ENCODE measurements around the gene ARMC2. TPM values are rescaled to one million over a fixed set of nuclear protein-coding genes. Genes with fewer than 3 reads are reported as not detected.
A peak's percentile ranks its signal among the peaks of the same experiment; 100 is the strongest.
"Not testable (repeated sequence)": the region's sequence is repeated elsewhere in the genome, so short reads cannot be mapped to it uniquely, and the experiment has no call there.

ARMC2 gene
- total RNA-seq, 1 donor from 2014 or later = 4.7 TPM

- Histone ChIP-seq H3K9me3 (ENCODE audit: control insufficient read depth in 3 of 3, low read length in 3 of 3) (no peaks in the 10 kb centered on the region), H3K27me3 (ENCODE audit: control insufficient read depth in 3 of 3, insufficient read depth in 3 of 3, low read length in 3 of 3) (no peaks in the 10 kb centered on the region), H3K4me1 (ENCODE audit: control insufficient read depth in 3 of 3, insufficient read depth in 3 of 3, low read length in 3 of 3) (peaks cover 10 to 13% (median 10%) of the 10 kb centered on the region in 3 donors), H3K36me3 (ENCODE audit: control insufficient read depth in 3 of 3, insufficient read depth in 3 of 3, low read length in 3 of 3) (no peaks in the 10 kb centered on the region), H3K4me3 (ENCODE audit: low read length in 3 of 3) (no peak overlapping the region), H3K9ac (ENCODE audit: low read depth in 1 of 3, low read length in 3 of 3) (no peak overlapping the region), H3K27ac (ENCODE audit: low read depth, low read length) (no peak overlapping the region)
Measured at GRCh38 chr6:108844135-108844534, 4.1 kb upstream of the ARMC2 start.

DNA sequence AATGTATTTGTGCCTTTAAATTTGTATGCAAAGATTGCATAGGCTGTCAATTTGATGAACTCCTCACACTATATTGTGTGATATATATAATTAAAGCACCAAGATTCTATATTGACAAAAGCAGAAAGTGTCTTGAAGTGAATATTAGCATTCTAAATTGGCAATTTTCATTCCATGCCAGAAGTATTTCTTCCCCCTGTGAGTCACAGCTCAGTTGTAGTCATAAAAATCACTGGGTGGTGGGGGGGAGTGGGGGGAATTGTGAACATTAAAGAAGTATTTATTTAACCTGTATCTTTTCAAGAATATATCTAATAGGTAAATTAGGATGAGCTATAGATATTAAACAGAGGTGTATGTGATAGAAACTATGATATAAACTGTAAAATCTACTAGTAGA lies 3.1 kb upstream of the ARMC2 start:
- Histone ChIP-seq H3K27ac (ENCODE audit: low read depth, low read length) (no peak overlapping the region), H3K27me3 (ENCODE audit: control insufficient read depth in 3 of 3, insufficient read depth in 3 of 3, low read length in 3 of 3) (no peaks in the 10 kb centered on the region), H3K9ac (ENCODE audit: low read depth in 1 of 3, low read length in 3 of 3) (no peak overlapping the region), H3K4me1 (ENCODE audit: control insufficient read depth in 3 of 3, insufficient read depth in 3 of 3, low read length in 3 of 3) (peaks cover 11 to 16% (median 14%) of the 10 kb centered on the region in 3 donors), H3K9me3 (ENCODE audit: control insufficient read depth in 3 of 3, low read length in 3 of 3) (no peaks in the 10 kb centered on the region), H3K4me3 (ENCODE audit: low read length in 3 of 3) (no peak overlapping the region), H3K36me3 (ENCODE audit: control insufficient read depth in 3 of 3, insufficient read depth in 3 of 3, low read length in 3 of 3) (no peaks in the 10 kb centered on the region)

DNA sequence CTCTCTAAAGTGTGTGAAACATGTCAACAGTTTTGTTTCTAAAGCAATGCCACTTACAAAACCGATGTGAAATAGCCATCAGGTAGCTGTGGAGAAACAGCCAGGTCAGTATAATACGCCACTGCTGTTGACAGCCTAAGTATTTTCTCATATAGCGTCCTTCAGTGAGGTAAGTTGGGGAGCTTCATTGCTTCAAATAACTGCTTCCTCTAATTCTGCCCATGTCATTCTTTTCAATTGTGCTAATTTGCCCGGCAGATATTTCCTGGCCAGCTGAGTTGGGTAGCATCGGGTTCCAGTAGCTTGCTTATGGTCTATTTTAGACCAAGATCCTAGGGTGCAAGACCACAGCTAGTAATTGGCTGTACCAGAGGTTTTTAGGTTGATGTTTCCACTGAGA lies 2.1 kb upstream of the ARMC2 start:
- no peaks in the 10 kb centered on the region for H3K27me3 ChIP-seq (ENCODE audit: control insufficient read depth in 3 of 3, insufficient read depth in 3 of 3, low read length in 3 of 3)
- peaks cover 19 to 22% (median 20%) of the 10 kb centered on the region in 3 donors for H3K4me1 ChIP-seq (ENCODE audit: control insufficient read depth in 3 of 3, insufficient read depth in 3 of 3, low read length in 3 of 3)
- H3K9ac ChIP-seq (ENCODE audit: low read depth in 1 of 3, low read length in 3 of 3) = no peak overlapping the region
- no peaks in the 10 kb centered on the region for H3K36me3 ChIP-seq (ENCODE audit: control insufficient read depth in 3 of 3, insufficient read depth in 3 of 3, low read length in 3 of 3)
- H3K4me3 ChIP-seq (ENCODE audit: low read length in 3 of 3) = no peak overlapping the region
- peak overlapping the region; percentile 33 for H3K27ac ChIP-seq (ENCODE audit: low read depth, low read length)
- no peaks in the 10 kb centered on the region for H3K9me3 ChIP-seq (ENCODE audit: control insufficient read depth in 3 of 3, low read length in 3 of 3)

- no peaks in the 10 kb centered on the region for H3K9me3 ChIP-seq (ENCODE audit: control insufficient read depth in 3 of 3, low read length in 3 of 3)
- H3K4me1 ChIP-seq (ENCODE audit: control insufficient read depth in 3 of 3, insufficient read depth in 3 of 3, low read length in 3 of 3) = peaks cover 19 to 22% (median 20%) of the 10 kb centered on the region in 3 donors
- no peak overlapping the region for H3K4me3 ChIP-seq (ENCODE audit: low read length in 3 of 3)
- no peak overlapping the region for H3K9ac ChIP-seq (ENCODE audit: low read depth in 1 of 3, low read length in 3 of 3)
- H3K27me3 ChIP-seq (ENCODE audit: control insufficient read depth in 3 of 3, insufficient read depth in 3 of 3, low read length in 3 of 3) = no peaks in the 10 kb centered on the region
- H3K36me3 ChIP-seq (ENCODE audit: control insufficient read depth in 3 of 3, insufficient read depth in 3 of 3, low read length in 3 of 3) = no peaks in the 10 kb centered on the region
- H3K27ac ChIP-seq (ENCODE audit: low read depth, low read length) = peak overlapping the region; percentile 33
Measured at GRCh38 chr6:108846628-108847027, 1.6 kb upstream of the ARMC2 start.

DNA sequence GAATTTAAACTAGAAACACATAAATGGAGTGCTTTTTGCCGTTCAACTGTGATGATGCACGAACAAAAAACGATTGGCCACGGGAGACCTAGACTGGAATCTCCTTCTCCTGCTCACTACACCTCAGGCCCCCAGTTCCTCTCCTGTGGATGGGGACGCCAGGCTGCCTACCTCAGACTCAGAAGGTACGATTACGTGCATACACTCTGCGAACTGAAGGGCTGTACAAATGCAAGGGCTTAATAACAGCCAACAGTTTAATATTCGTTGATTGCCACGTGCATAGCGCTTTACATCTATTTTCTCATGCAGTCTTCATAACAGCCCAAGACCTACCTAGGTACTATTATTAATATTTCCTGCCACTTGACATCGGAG lies 495 bp upstream of the ARMC2 start:
- H3K36me3 ChIP-seq (ENCODE audit: control insufficient read depth in 3 of 3, insufficient read depth in 3 of 3, low read length in 3 of 3) = no peaks in the 10 kb centered on the region
- peaks cover 19 to 22% (median 20%) of the 10 kb centered on the region in 3 donors for H3K4me1 ChIP-seq (ENCODE audit: control insufficient read depth in 3 of 3, insufficient read depth in 3 of 3, low read length in 3 of 3)
- H3K9ac ChIP-seq (ENCODE audit: low read depth in 1 of 3, low read length in 3 of 3) = peak overlapping the region; percentile 79 to 84 (median 79)
- no peaks in the 10 kb centered on the region for H3K27me3 ChIP-seq (ENCODE audit: control insufficient read depth in 3 of 3, insufficient read depth in 3 of 3, low read length in 3 of 3)
- peak overlapping the region; percentile 79 to 95 (median 84) for H3K4me3 ChIP-seq (ENCODE audit: low read length in 3 of 3)
- H3K27ac ChIP-seq (ENCODE audit: low read depth, low read length) = peak overlapping the region; percentile 78
- H3K9me3 ChIP-seq (ENCODE audit: control insufficient read depth in 3 of 3, low read length in 3 of 3) = no peaks in the 10 kb centered on the region

DNA sequence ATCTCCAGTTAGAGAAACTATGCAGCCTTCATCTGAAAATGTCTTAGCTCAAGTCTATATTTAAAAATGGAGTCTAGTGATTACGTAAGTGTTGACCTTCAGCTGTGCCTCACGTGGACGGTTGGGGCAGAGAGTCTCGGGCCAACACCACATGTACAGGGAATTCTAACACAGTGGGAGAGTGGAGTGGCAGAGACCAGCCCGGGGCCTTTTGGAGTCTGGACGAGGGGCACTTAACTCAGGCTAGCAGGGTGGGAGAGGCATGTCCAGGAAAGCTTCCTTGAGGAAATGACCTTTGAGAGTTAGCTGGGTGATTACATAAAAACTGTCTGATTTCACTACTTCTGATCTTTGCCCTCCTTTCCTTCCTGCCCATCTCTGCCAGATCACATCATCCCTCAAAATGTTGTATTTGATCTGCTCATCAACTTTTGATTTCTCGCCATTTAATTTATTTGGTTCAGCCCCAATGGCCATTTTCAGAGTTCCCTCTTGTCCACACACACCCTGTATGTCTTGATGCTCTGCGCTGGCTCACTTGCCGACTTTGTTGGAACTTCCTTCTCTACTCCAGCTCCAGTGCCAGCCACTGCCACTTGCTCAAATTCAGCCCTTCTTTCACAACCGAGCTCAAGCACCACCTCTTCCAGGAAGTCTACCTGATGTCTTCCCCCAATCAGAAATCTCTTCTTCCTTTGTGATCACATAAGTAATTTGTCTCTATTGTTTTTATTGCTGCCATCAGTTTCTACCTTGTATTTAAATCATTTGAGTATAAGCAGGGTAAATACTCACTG lies 2.6 kb downstream of the ARMC2 start:
- Histone ChIP-seq H3K4me1 (ENCODE audit: control insufficient read depth in 3 of 3, insufficient read depth in 3 of 3, low read length in 3 of 3) (peaks cover 19 to 22% (median 20%) of the 10 kb centered on the region in 3 donors), H3K9me3 (ENCODE audit: control insufficient read depth in 3 of 3, low read length in 3 of 3) (no peaks in the 10 kb centered on the region), H3K27ac (ENCODE audit: low read depth, low read length) (peak overlapping the region; percentile 56), H3K4me3 (ENCODE audit: low read length in 3 of 3) (peak overlapping the region in 2 of 3 donors; percentile 8 to 14), H3K27me3 (ENCODE audit: control insufficient read depth in 3 of 3, insufficient read depth in 3 of 3, low read length in 3 of 3) (no peaks in the 10 kb centered on the region), H3K36me3 (ENCODE audit: control insufficient read depth in 3 of 3, insufficient read depth in 3 of 3, low read length in 3 of 3) (peaks cover 2 to 12% (median 7%) of the 10 kb centered on the region in 3 donors), H3K9ac (ENCODE audit: low read depth in 1 of 3, low read length in 3 of 3) (peak overlapping the region in 1 of 3 donors; percentile 20)

DNA sequence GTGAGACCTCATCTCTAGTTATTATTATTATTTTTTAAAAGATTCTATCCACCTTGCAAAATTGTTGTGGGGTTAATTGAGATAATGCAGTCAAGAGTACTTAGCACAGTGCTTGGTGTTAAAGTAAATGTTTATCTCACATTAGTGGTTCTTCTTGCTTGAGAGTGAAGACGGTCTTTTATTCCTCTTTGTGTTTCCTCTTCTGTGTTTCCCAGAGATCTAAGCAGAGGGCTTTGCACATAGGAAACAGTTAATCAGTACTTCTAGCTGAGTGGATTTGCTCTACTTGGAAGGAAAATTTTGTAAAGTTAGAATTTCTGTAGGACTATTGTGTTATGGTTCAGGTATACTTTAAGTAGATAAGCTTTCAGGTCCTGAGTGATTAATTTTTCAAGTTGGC lies 3.5 kb downstream of the ARMC2 start:
- Histone ChIP-seq H3K4me3 (ENCODE audit: low read length in 3 of 3) (no peak overlapping the region), H3K36me3 (ENCODE audit: control insufficient read depth in 3 of 3, insufficient read depth in 3 of 3, low read length in 3 of 3) (peaks cover 6 to 19% (median 12%) of the 10 kb centered on the region in 3 donors), H3K4me1 (ENCODE audit: control insufficient read depth in 3 of 3, insufficient read depth in 3 of 3, low read length in 3 of 3) (peaks cover 19 to 22% (median 20%) of the 10 kb centered on the region in 3 donors), H3K27ac (ENCODE audit: low read depth, low read length) (no peak overlapping the region), H3K9ac (ENCODE audit: low read depth in 1 of 3, low read length in 3 of 3) (no peak overlapping the region), H3K27me3 (ENCODE audit: control insufficient read depth in 3 of 3, insufficient read depth in 3 of 3, low read length in 3 of 3) (no peaks in the 10 kb centered on the region), H3K9me3 (ENCODE audit: control insufficient read depth in 3 of 3, low read length in 3 of 3) (no peaks in the 10 kb centered on the region)

DNA sequence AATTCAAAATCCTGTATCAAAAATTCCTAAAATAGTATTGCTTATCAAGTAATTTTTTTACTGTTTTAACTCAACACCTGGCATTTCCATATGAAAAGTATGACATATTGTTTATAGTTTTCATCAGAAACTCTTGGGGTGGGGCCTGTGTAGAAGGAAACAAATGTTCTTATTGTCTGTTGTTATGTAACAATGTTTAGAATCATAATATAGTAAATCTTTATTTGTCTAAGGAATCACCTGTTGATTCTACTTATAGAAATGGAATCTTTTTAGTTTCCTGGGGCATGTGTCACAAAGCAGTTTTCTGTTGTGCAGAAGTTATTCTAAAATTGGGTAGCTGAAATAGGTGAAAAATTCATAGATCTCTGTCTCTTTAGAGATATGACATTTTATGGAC lies 4.9 kb downstream of the ARMC2 start:
- peaks cover 13 to 18% (median 14%) of the 10 kb centered on the region in 3 donors for H3K4me1 ChIP-seq (ENCODE audit: control insufficient read depth in 3 of 3, insufficient read depth in 3 of 3, low read length in 3 of 3)
- H3K9ac ChIP-seq (ENCODE audit: low read depth in 1 of 3, low read length in 3 of 3) = no peak overlapping the region
- H3K36me3 ChIP-seq (ENCODE audit: control insufficient read depth in 3 of 3, insufficient read depth in 3 of 3, low read length in 3 of 3) = peaks cover 6 to 25% (median 21%) of the 10 kb centered on the region in 3 donors
- H3K27me3 ChIP-seq (ENCODE audit: control insufficient read depth in 3 of 3, insufficient read depth in 3 of 3, low read length in 3 of 3) = no peaks in the 10 kb centered on the region
- H3K27ac ChIP-seq (ENCODE audit: low read depth, low read length) = no peak overlapping the region
- no peak overlapping the region for H3K4me3 ChIP-seq (ENCODE audit: low read length in 3 of 3)
- H3K9me3 ChIP-seq (ENCODE audit: control insufficient read depth in 3 of 3, low read length in 3 of 3) = no peaks in the 10 kb centered on the region

- Histone ChIP-seq H3K4me3 (ENCODE audit: low read length in 3 of 3) (no peak overlapping the region), H3K27ac (ENCODE audit: low read depth, low read length) (no peak overlapping the region), H3K9ac (ENCODE audit: low read depth in 1 of 3, low read length in 3 of 3) (no peak overlapping the region), H3K36me3 (ENCODE audit: control insufficient read depth in 3 of 3, insufficient read depth in 3 of 3, low read length in 3 of 3) (peaks cover 3 to 11% (median 4%) of the 10 kb centered on the region in 3 donors), H3K27me3 (ENCODE audit: control insufficient read depth in 3 of 3, insufficient read depth in 3 of 3, low read length in 3 of 3) (no peaks in the 10 kb centered on the region), H3K9me3 (ENCODE audit: control insufficient read depth in 3 of 3, low read length in 3 of 3) (no peaks in the 10 kb centered on the region), H3K4me1 (ENCODE audit: control insufficient read depth in 3 of 3, insufficient read depth in 3 of 3, low read length in 3 of 3) (no peaks in the 10 kb centered on the region)
Measured at GRCh38 chr6:108862479-108863191, 14.4 kb downstream of the ARMC2 start.

DNA sequence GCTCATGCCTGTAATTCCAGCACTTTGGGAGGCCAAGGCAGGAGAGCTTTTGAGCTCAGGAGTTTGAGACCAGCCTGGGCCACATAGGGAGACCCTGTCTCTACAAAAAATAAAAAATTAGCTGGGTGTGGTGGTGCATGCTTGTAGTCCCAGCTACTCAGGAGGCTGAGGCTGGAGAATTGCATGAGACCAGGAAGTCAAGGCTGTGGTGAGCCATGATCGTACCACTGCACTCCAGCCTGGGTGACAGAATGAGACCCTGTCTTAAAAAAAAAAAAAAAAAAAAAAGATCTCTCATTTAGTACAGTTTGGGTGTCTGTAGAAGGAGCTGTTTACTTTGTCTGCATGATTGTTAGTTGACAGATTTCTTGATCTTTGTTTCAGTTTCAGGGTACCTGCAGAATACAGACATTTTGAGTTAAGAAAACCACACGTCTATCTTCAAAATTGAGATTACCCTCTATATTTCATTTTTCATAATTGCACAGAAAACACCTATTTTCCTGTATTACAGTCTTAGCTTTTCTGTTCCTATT lies 17.6 kb downstream of the ARMC2 start:
- H3K9ac ChIP-seq (ENCODE audit: low read depth in 1 of 3, low read length in 3 of 3); H3K27me3 ChIP-seq (ENCODE audit: control insufficient read depth in 3 of 3, insufficient read depth in 3 of 3, low read length in 3 of 3); H3K9me3 ChIP-seq (ENCODE audit: control insufficient read depth in 3 of 3, low read length in 3 of 3); H3K27ac ChIP-seq (ENCODE audit: low read depth, low read length); H3K4me1 ChIP-seq (ENCODE audit: control insufficient read depth in 3 of 3, insufficient read depth in 3 of 3, low read length in 3 of 3); H3K36me3 ChIP-seq (ENCODE audit: control insufficient read depth in 3 of 3, insufficient read depth in 3 of 3, low read length in 3 of 3); H3K4me3 ChIP-seq (ENCODE audit: low read length in 3 of 3): not testable (repeated sequence)

Data from skeletal muscle tissue (tissue), 4 donors.